ENCODE data around the gene CD151. TPM values are rescaled to one million over a fixed set of nuclear protein-coding genes. Genes with fewer than 3 reads are reported as not detected.

CD151 gene
- total RNA-seq, 1 experiment from 2014 or later = 482 TPM

DNA sequence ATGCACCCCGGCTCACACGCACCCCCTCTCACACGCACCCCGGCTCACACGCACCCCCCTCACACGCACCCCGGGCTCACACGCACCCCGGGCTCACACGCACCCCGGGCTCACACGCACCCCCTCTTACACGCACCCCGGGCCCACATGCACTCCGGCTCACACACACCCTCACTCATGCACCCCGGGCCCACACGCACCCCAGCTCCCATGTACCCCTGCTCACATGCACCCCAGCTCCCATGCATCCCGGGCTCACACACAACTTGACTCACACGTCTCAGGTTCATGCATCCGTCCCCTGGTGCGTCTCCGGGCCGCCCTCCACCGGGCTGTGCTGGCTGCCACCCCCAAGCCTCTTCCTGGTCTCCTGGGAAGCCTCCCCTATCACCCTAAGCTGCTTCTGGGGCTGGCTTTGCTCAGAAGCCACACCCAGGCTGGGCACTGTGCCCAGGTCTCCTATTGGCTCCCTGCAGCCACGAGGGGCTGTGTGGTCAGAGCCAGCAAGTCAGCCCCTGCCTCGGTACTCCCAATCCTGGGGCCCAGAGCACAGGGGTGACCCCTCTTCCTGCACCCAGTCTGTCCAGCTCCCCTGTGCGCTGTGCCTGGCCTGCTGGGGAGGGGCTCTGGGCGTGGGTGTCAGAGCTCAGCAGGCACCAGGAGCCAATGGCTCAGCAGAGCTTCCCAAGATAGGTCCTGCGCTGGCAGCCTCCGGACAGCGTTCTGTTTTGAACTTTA, 26.8 kb downstream of the CD151 start:
- DNase-seq = peak; percentile 91
- TF ChIP-seq CTCF (IDR thresholded peaks at IDR 0.05; ENCODE audit: unreplicated experiment) = no peak
- Mint-ChIP-seq H3K9me3 (ENCODE audit: low read depth, unreplicated experiment) (no peaks in the 10 kb centered on the region), H3K4me1 (ENCODE audit: low read depth, unreplicated experiment) (peaks cover 9% of the 10 kb centered on the region), H3K36me3 (ENCODE audit: insufficient read depth, unreplicated experiment) (peaks cover 70% of the 10 kb centered on the region), H3K27me3 (ENCODE audit: unreplicated experiment) (peaks cover 15% of the 10 kb centered on the region), H3K4me3 (ENCODE audit: low read depth, unreplicated experiment) (peak overlapping the region; percentile 72), H3K27ac (ENCODE audit: unreplicated experiment) (peak overlapping the region; percentile 74)
- intact Hi-C loops (cut with micrococcal nuclease; ENCODE audit: unreplicated experiment) = loop anchor here (10.0 kb wide), 1 partner anchor 195 kb away; no protein-coding TSS in a partner anchor
- CTCF ChIA-PET = interaction anchor here (0.6 to 1.6 kb wide), 7 partner anchors 11 to 496 kb away, joined by 3 to 20 read pairs (median 3); no protein-coding TSS in a partner anchor
- no TSS peak for BruUV-seq (replicated peaks)

DNA sequence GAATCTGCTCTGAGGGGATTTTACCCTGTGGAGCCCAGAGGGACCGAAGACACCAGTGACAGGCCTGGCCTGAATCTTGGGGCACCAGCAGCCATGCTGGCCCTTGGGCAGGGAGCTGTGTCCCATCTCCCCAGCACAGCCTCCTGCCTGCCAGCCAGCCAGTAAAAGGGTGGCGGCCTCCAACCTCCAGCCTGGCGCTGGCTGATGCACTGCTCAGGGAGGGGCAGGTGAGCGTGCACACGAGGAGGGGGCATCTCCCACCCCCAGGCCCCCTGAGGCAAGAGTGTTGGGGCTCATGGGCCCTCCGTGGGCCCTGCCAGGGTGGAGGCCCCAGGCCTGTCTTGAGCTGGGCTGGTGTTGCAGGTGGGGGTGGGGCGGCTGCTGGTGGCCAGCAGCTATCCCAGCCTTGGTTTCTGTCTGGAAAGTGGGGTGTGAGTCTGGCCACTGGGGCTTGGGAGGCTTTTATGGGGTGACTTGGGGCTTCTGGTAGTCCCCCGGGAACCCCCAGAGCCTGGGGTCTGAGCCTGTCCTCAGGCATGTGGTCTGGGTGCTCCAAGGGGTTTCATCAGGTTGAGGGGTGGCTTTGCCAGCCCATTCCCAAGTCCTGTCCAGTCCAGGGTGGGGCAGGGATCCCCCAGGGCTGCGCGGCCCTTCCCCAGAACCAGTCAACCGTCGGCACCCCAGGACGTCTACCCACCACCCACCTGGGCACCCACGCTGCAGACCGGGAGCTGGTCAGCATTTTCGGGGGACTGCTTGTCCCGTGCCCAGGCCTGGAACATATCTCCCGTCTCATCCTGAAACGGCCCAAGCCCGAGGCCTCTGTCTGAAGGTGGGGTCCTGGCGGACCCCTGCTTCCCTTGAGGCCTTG, 27.7 kb downstream of the CD151 start:
- BruUV-seq (replicated peaks) = no TSS peak
- TF ChIP-seq CTCF (IDR thresholded peaks at IDR 0.05; ENCODE audit: unreplicated experiment) = no peak
- intact Hi-C loops (cut with micrococcal nuclease; ENCODE audit: unreplicated experiment) = no loop called here
- Mint-ChIP-seq H3K27me3 (ENCODE audit: unreplicated experiment) (peaks cover 15% of the 10 kb centered on the region), H3K9me3 (ENCODE audit: low read depth, unreplicated experiment) (no peaks in the 10 kb centered on the region), H3K4me3 (ENCODE audit: low read depth, unreplicated experiment) (peak overlapping the region; percentile 72), H3K36me3 (ENCODE audit: insufficient read depth, unreplicated experiment) (peaks cover 79% of the 10 kb centered on the region), H3K4me1 (ENCODE audit: low read depth, unreplicated experiment) (peaks cover 9% of the 10 kb centered on the region), H3K27ac (ENCODE audit: unreplicated experiment) (peak overlapping the region; percentile 74)
- CTCF ChIA-PET = interaction anchor here (0.8 to 1.6 kb wide), 4 partner anchors 12 to 191 kb away, joined by 3 to 20 read pairs (median 3); no protein-coding TSS in a partner anchor
- DNase-seq = no peak

DNA sequence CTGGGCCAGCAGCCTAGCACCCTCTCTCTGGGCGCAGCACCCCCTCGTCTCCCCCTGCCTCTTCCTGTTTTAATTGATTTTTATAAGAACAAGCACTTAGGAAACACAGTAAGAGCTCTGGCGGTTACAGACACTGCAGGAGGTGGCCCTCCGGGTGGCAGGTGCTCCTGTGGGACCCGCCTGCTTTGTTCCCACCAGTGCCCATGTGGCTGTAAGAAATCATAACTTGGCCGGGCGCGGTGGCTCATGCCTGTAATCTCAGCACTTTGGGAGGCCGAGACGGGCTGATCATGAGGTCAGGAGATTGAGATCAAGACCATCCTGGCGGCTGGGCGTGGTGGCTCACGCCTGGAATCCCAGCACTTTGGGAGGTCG, 28.3 kb downstream of the CD151 start:
- H3K27ac Mint-ChIP-seq (ENCODE audit: unreplicated experiment) = no peak overlapping the region

More for the DNA sequence above, 28.3 kb downstream of the CD151 start:
- CTCF ChIA-PET = interaction anchor here (0.6 to 1.6 kb wide), 2 partner anchors 13 to 112 kb away, joined by 3 read pairs; no protein-coding TSS in a partner anchor
- Mint-ChIP-seq H3K36me3 (ENCODE audit: insufficient read depth, unreplicated experiment) (peaks cover 82% of the 10 kb centered on the region), H3K27me3 (ENCODE audit: unreplicated experiment) (peaks cover 15% of the 10 kb centered on the region), H3K4me1 (ENCODE audit: low read depth, unreplicated experiment) (peaks cover 9% of the 10 kb centered on the region), H3K9me3 (ENCODE audit: low read depth, unreplicated experiment) (no peaks in the 10 kb centered on the region), H3K4me3 (ENCODE audit: low read depth, unreplicated experiment) (no peak overlapping the region)
- BruUV-seq (replicated peaks) = no TSS peak
- intact Hi-C loops (cut with micrococcal nuclease; ENCODE audit: unreplicated experiment) = no loop called here
- TF ChIP-seq CTCF (IDR thresholded peaks at IDR 0.05; ENCODE audit: unreplicated experiment) = no peak
- no peak for DNase-seq
